Adipose tissue (tissue), 3 donors: ENCODE measurements around the gene TRPM1. TPM values are rescaled to one million over a fixed set of nuclear protein-coding genes. Genes with fewer than 3 reads are reported as not detected.

Experiments
- H3K27ac ChIP-seq: one replicate; pipeline ENCODE4 v1.5.1; 2013; ENCODE audit warnings: low read depth, low read length
- WGBS, 3 donors: extraction: QIAGEN DNeasy Blood & Tissue Kit; methylation state at CpG; one replicate each; pipeline ENCODE4 v1.1.7; 2013; 5-methylcytosine and 5-hydroxymethylcytosine counted together
- polyA plus RNA-seq, 3 donors: library from polyadenylated mRNA; stranded (reverse); fragments of 200-250 nt; gene quantifications; one replicate each; pipeline ENCODE4 v1.2.3, GENCODE V29; 2013
- donor health status: healthy with polysubstance abuse.
- donor health status: Bipolar disorder and iron deficiency.
- donor health status: healthy.

The TRPM1 gene
- polyA plus RNA-seq: 1 to 10 TPM in 1 of 3 donors, under 1 TPM in 1, not detected in 1; 0.24 to 1.5 TPM

GRCh38 chr15:31101262-31102038 lies at the start of gene TRPM1:
TSS of gene TRPM1 (minus strand) at chr15:31101725. CDS start at chr15:31081355, 20,370 bp downstream.
- no peak within 1 kb of the TSS for H3K27ac ChIP-seq
- 82 to 92% (median 92%) methylated on average over 5 of the region's 5 CpGs for WGBS, 3 donors

GRCh38 chr15:31150732-31151231 lies 49.3 kb upstream of the TRPM1 start:
- 81 to 87% (median 86%) methylated on average over 9 of the region's 9 CpGs for WGBS, 3 donors

DNA sequence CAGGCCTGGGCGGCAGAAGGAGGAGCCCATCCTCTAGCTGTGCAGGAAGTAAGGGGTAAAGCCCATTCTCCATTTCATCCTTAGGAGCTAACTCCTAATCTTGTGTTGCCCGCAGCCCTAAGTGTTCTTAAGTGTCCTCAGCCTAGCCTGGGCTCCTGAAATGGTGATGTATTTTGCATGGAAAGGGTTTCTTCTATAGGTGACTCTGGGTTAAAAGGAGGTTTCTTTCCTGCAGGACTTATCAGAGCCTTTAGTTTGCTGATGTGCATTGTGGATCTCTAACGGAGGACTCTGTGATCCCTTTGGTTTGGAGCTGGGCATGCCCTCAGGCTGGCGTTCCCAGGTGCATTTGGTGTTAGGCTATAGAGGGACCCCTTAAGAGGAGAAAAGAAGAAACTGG lies 48.5 kb upstream of the TRPM1 start:
- no peak overlapping the region for H3K27ac ChIP-seq
- WGBS, 3 donors: 90 to 96% (median 93%) methylated on average over 4 of the region's 4 CpGs

More at GRCh38 chr15:31150732-31151231, 49.3 kb upstream of the TRPM1 start:
- no peak overlapping the region for H3K27ac ChIP-seq

- no peak overlapping the region for H3K27ac ChIP-seq
- WGBS, 3 donors: 53 to 60% (median 58%) methylated on average over 6 of the region's 6 CpGs
Measured at GRCh38 chr15:31149088-31149505, 47.6 kb upstream of the TRPM1 start.

GRCh38 chr15:31148297-31149087 lies 47.0 kb upstream of the TRPM1 start:
- no peak overlapping the region for H3K27ac ChIP-seq
- WGBS, 3 donors: 50 to 64% (median 53%) methylated on average over 13 of the region's 13 CpGs

- 77 to 88% (median 83%) methylated on average over 4 of the region's 4 CpGs for WGBS, 3 donors
- no peak overlapping the region for H3K27ac ChIP-seq
Measured at GRCh38 chr15:31147944-31148296, 46.4 kb upstream of the TRPM1 start.

DNA sequence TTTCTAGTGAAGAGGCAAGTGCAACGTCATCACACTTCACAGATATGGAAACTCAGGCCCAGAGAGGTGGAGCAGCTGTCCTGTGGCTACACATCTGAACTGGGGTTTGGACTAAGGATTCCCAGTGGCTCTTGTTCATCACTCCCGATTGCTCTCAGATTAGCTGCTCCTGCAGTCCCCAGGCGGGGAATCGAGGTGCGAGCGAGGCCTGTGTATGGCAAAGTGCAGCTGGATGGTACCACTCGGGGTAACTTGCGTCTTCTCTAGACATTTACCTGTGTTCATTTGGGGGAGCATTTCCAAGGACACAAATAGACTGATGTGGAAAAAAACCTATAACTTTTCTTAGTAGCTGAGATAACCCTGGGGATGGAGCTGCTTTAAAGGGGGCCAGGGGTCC lies 45.9 kb upstream of the TRPM1 start:
- WGBS, 3 donors: 81 to 90% (median 81%) methylated on average over 8 of the region's 8 CpGs
- no peak overlapping the region for H3K27ac ChIP-seq

GRCh38 chr15:31145271-31145911 lies 43.9 kb upstream of the TRPM1 start:
- WGBS, 3 donors: 69 to 89% (median 81%) methylated on average over 7 of the region's 7 CpGs
- H3K27ac ChIP-seq: no peak overlapping the region

DNA sequence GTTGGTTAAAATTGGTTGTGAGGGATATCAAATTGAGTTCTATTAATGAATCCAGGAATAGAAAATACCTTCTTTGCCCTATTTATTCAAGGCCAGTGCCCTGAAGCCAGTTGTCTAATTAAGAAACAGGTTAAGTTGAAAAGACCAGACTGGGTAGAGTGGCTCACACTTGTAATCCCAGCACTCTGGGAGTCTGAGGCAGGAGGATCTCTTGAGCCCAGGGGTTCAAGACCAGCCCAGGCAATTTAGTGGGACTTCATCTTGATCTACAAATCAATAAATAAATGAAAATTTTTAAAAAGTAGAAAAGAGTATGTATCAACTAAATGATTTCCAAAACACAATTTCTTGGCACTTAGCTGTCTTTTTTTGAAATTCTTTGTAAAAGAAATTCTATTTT lies 40.3 kb upstream of the TRPM1 start:
- H3K27ac ChIP-seq: no peak overlapping the region

DNA sequence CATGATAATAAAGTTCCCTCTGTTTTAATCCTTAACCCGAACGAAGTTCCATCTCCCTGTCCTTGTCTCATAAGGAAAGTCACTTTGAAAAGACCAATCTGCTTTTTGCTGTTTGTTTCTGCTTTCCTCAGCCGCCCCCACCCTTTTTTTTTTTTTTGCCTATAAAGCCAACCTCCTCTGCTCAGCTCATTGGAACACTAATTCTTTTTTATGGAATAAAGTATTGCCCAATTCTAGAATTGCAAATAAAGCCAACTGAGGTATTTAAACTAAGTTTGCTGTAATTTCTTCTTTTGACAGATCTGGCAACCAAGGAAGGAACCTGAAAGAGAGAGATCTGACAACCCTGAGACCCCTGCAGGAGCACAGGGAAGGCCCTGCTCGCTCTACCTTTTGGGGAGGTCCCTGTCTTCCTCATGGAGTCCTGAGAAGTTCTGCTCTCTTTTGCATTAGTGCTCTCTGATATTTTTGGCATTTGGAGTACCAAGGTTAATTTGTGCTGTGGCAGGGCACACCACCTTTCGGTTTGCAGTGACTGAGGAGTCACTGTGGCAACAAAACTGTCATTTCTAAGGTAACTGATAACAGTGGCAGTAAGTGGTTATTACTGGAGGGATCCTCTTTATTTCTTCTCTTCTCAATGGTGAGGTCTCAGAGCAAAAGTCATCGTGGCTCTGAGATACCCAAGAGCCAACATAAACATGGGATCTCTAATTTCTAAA lies 35.2 kb upstream of the TRPM1 start:
- 69 to 77% (median 75%) methylated on average over 6 of the region's 6 CpGs for WGBS, 3 donors
- no peak overlapping the region for H3K27ac ChIP-seq

DNA sequence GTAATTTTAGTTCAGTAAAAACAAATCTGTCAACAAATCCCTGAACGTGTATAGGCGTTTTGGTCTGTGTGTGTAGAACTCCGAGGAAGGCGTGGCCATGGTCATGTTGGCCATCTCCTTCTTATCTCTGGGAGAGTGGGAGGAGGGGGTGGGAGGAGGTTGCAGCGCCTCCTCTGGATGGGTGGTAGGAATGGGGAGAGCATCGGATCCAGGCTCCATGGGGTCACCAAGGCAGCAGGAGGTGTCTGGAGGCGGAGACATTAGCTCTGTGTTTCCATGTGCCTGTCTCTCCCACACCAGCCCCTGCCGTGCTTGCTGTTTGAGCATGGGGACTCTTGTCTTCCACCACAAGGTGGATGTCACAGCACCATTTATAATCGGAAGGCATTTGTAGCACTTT lies 34.5 kb upstream of the TRPM1 start:
- WGBS, 3 donors: 69 to 82% (median 75%) methylated on average over 9 of the region's 9 CpGs

DNA sequence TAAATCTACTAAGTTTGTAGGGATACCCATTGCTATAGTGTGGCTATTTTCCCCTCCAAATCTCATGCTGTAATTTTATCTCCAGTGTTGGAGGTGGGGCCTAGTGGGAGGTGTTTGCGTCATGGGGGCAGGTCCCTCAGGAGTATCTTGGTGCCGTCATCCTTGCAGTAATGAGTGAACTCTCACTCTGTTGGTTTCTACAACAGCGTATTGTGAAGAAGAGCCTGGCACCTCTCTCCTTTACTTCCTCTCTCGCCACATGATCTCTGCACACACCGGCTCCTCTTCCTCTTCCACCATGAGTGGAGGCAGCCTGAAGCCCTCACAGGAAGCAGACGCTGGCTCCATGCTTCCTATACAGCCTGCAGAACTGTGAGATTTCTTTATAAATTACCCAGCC lies 34.0 kb upstream of the TRPM1 start:
- 45 to 73% (median 65%) methylated on average over 6 of the region's 6 CpGs for WGBS, 3 donors
- no peak overlapping the region for H3K27ac ChIP-seq

More for the DNA sequence above, 34.5 kb upstream of the TRPM1 start:
- no peak overlapping the region for H3K27ac ChIP-seq

- 93 to 98% (median 95%) methylated on average over 5 of the region's 5 CpGs for WGBS, 3 donors
- no peak overlapping the region for H3K27ac ChIP-seq
Measured at GRCh38 chr15:31133890-31134289, 32.4 kb upstream of the TRPM1 start.

- H3K27ac ChIP-seq: no peak overlapping the region
- WGBS, 3 donors: 85 to 95% (median 93%) methylated on average over 12 of the region's 12 CpGs
Measured at GRCh38 chr15:31131853-31132375, 30.4 kb upstream of the TRPM1 start.

DNA sequence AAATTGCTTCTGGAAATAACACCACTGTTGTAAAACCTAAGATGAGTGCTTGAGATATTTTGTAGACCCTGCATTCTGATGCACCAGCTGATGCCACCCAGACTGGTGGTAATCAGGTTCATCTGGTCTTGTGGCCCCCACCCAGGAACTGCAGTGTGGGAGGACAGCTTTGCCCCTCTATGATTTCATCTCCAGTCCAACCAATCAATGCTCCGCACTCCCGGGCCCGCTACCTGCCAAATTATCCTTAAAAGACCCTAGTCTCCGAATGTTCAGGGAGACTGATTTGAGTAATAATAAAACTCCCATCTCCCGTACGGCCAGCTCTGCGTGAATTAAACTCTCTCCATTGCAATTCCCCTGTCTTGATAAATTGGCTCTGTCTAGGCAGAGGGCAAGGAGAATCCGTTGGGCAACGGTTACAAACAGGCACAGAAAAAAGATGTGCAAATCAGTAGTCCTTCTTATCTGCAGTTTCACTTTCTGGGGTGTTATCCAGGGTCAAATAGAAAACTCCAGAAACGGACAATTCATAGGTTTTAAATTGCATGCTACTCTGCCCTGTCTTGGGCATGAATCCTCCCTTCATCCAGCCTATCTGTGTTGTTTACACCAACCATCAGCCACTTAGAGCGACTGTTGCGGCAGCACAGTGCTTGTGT lies 29.2 kb upstream of the TRPM1 start:
- 55 to 61% (median 57%) methylated on average over 12 of the region's 12 CpGs for WGBS, 3 donors

DNA sequence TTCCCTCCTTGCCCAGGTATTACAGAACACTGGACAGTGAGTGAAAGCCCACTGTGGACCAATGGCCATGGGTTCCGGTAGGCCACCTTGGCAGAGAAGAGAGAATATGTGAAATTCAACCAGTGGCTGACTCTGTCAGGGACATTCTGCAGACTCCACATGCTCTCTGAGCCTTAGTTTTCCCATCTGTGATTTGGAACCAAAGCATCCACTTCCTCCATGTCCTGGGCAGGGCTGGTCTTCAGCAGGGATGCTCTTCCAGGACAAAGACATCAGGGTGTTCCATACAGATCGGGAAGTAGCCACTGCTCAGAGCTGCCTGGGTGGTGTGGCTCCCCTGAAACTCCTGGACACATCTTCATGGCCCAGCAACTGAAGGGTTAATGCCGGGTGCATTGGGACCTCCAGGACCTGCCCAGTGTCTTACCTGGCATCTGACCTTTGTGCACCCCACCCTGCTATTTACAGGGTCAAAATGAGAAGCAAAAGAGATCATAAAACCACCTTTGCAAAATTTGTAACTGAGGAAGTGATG lies 28.3 kb upstream of the TRPM1 start:
- H3K27ac ChIP-seq: no peak overlapping the region
- WGBS, 3 donors: 74 to 82% (median 76%) methylated on average over 3 of the region's 3 CpGs

More for the DNA sequence above, 29.2 kb upstream of the TRPM1 start:
- no peak overlapping the region for H3K27ac ChIP-seq
